Gastroesophageal sphincter (tissue), 3 donors: ENCODE measurements around the gene NAPB.

Experiments
- CTCF ChIP-seq, 4 experiments: fragments of 200-600 bp in 2 of 4; fragments of 450-650 bp in 2 of 4; sonication (generic) in 1 of 4; IDR thresholded peaks; one replicate each; pipeline ENCODE4 v1.5.1; 2017 to 2019; ENCODE audit warnings: antibody characterized with exemption in 4 of 4, mild to moderate bottlenecking in 2 of 4, moderate library complexity in 2 of 4
- POLR2A ChIP-seq, 2 donors: fragments of 450-650 bp; IDR thresholded peaks; one replicate each; pipeline ENCODE4 v1.6.1; 2017; ENCODE audit warnings: antibody characterized with exemption in 2 of 2, mild to moderate bottlenecking in 2 of 2, moderate library complexity in 1 of 2

GRCh38 chr20:23325107-23325506 lies 96.2 kb downstream of the NAPB start:
- no peak for TF ChIP-seq CTCF (IDR thresholded peaks at IDR 0.05)
- TF ChIP-seq POLR2A (IDR thresholded peaks at IDR 0.05): no peak
